Upper lobe of right lung (tissue), 1 donor: ENCODE measurements around the gene SUMO3. TPM values are rescaled to one million over a fixed set of nuclear protein-coding genes. Genes with fewer than 3 reads are reported as not detected.
"Not testable (repeated sequence)": the region's sequence is repeated elsewhere in the genome, so short reads cannot be mapped to it uniquely, and the experiment has no call there.

Experiments
- ATAC-seq: fragments of 200-7000 bp; cut with Tn5 transposase; one replicate; pipeline ENCODE4 v1.9.1; 2020; ENCODE audit warnings: mild to moderate bottlenecking, moderate library complexity
- DNase-seq: peaks from one replicate; pipeline ENCODE4 v3.0.0-alpha.2; 2020
- H3K27ac ChIP-seq: fragments of 200-600 bp; one replicate; pipeline ENCODE4 v1.8.0; 2022
- H3K27me3 ChIP-seq: fragments of 200-600 bp; one replicate; pipeline ENCODE4 v1.8.0; 2022; ENCODE audit warnings: mild to moderate bottlenecking
- H3K36me3 ChIP-seq: fragments of 200-600 bp; one replicate; pipeline ENCODE4 v1.8.0; 2022
- H3K4me1 ChIP-seq: fragments of 200-600 bp; one replicate; pipeline ENCODE4 v1.8.0; 2022
- H3K4me3 ChIP-seq: fragments of 200-600 bp; one replicate; pipeline ENCODE4 v1.8.0; 2022; ENCODE audit warnings: mild to moderate bottlenecking
- H3K9me3 ChIP-seq: fragments of 200-600 bp; one replicate; pipeline ENCODE4 v1.8.0; 2022
- intact Hi-C: fragments of 100-400 bp; cut with DNase I; formaldehyde crosslinking; loops from one replicate; pipeline ENCODE4 v1.11.0; 2022
- total RNA-seq: library from RNA; stranded (reverse); fragmentation: NEBNext Ultra II Directional; extraction: Animal tissue kit (Norgen Biotek cat#: 25700); gene quantifications from one replicate; pipeline ENCODE4 v1.2.1, GENCODE V29; 2021
- TF ChIP-seq, protein P1 (sequence below): fragments of 200-600 bp; IDR thresholded peaks from one replicate; pipeline ENCODE4 v1.8.0; 2022; ENCODE audit warnings: antibody characterized with exemption
- donor health status: DM: no; HTN: yes; CAD: no; lungs with severe emphysema.

Gene SUMO3
- total RNA-seq, 1 donor from 2014 or later, result 85.0 TPM

DNA sequence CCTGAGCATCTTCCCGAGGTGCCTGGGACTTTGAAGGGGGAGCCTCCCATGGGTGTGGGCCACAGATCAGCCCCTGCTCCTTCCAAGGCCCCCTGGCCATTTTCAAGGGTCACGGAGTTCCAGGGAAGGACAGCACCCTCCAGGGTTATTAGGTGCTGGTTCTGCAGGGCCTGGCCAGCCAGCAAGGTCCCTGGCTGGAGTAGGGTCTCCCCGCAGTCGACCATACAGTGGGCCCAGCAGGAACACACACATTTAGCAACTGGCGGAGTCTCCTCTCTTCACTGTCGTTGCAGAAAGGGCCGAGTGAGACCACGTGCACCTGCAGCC, 17.7 kb upstream of the SUMO3 start:
- H3K4me3 ChIP-seq, result no peak overlapping the region
- TF ChIP-seq, protein P1, sequence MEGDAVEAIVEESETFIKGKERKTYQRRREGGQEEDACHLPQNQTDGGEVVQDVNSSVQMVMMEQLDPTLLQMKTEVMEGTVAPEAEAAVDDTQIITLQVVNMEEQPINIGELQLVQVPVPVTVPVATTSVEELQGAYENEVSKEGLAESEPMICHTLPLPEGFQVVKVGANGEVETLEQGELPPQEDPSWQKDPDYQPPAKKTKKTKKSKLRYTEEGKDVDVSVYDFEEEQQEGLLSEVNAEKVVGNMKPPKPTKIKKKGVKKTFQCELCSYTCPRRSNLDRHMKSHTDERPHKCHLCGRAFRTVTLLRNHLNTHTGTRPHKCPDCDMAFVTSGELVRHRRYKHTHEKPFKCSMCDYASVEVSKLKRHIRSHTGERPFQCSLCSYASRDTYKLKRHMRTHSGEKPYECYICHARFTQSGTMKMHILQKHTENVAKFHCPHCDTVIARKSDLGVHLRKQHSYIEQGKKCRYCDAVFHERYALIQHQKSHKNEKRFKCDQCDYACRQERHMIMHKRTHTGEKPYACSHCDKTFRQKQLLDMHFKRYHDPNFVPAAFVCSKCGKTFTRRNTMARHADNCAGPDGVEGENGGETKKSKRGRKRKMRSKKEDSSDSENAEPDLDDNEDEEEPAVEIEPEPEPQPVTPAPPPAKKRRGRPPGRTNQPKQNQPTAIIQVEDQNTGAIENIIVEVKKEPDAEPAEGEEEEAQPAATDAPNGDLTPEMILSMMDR, result no peak

DNA sequence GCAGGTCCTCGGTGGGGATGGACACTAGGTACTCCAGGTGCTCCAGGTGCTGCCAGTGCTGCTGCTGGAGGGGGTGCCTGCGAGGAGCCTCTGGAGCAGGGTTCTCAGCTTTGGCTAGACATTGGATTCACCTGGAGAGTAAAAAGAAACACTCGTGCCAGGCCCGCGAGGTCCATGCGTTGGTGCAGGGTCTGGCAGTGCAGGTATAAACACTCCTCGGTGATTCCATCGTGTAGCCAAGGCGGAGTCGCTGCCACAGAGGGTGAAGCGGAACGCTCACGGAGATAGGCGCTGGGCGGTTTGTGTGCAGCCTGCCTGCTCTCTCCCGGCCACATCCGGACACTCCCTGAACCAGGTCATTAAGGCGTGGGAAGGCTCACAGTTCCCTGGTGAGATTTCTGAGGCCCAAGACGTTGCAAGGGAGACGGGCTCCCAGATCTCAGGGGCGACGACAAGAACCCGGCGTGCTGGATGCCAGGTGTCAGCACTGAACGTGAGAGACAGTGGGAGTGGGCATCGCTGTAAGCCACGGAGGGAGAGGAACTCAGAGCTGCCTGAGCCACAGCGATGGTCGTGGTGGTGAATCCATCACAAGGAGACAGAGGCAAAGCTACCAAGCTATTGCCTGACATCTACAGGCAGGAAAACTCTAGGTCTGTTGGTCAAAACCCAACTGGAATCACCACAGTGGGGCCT, 17.2 kb upstream of the SUMO3 start:
- no peak overlapping the region for H3K4me3 ChIP-seq
- no peaks in the 10 kb centered on the region for H3K9me3 ChIP-seq
- ATAC-seq (no peak), DNase-seq (no peak)
- no peaks in the 10 kb centered on the region for H3K36me3 ChIP-seq
- H3K4me1 ChIP-seq, result no peaks in the 10 kb centered on the region
- intact Hi-C loops, result no loop called here
- no peak overlapping the region for H3K27ac ChIP-seq
- H3K27me3 ChIP-seq, result no peaks in the 10 kb centered on the region
- TF ChIP-seq, protein P1, result no peak

More for the DNA sequence above, 17.7 kb upstream of the SUMO3 start:
- intact Hi-C loops, result no loop called here
- Histone ChIP-seq H3K9me3 (no peaks in the 10 kb centered on the region), H3K27me3 (no peaks in the 10 kb centered on the region), H3K36me3 (no peaks in the 10 kb centered on the region), H3K4me1 (no peaks in the 10 kb centered on the region), H3K27ac (no peak overlapping the region)
- DNase-seq (no peak), ATAC-seq (no peak)

DNA sequence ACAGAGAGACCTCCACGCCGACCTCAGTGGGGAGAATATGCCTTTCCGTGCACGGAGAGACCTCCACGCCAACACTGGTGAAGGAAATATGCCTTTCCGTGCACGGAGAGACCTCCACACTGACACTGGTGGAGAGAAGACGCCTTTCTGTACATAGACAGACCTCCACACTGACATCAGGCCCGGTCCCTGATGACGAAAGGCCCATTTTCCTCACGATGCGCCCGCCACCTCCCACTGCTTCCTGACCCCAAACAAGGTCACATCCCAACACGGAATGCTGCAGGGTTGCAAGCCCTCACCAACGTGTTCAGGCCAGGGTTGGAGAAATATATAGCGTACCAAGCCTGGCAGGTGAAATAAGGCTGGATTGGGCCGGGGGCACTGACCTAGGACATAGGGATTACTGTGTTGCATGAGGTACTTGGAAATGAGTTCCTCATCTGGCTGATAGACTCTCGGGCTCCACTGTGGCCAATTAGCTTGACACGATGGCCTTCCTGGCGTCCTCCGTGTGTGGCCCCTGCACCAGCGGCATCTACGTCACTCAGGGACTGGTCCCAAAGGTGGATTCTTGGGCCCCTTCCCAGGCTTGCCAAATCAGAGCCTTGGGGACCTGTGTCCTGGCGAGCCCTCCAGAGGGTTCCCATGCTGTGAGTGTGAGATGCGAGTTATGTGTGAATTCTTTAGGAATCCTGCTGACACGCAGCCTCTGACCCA, 16.5 kb upstream of the SUMO3 start:
- ATAC-seq, result no peak
- TF ChIP-seq, protein P1, result no peak
- no peaks in the 10 kb centered on the region for H3K9me3 ChIP-seq
- intact Hi-C loops, result no loop called here
- no peaks in the 10 kb centered on the region for H3K4me1 ChIP-seq
- DNase-seq, result no peak
- H3K4me3 ChIP-seq, result no peak overlapping the region
- H3K27ac ChIP-seq, result no peak overlapping the region
- H3K27me3 ChIP-seq, result no peaks in the 10 kb centered on the region
- H3K36me3 ChIP-seq, result no peaks in the 10 kb centered on the region

DNA sequence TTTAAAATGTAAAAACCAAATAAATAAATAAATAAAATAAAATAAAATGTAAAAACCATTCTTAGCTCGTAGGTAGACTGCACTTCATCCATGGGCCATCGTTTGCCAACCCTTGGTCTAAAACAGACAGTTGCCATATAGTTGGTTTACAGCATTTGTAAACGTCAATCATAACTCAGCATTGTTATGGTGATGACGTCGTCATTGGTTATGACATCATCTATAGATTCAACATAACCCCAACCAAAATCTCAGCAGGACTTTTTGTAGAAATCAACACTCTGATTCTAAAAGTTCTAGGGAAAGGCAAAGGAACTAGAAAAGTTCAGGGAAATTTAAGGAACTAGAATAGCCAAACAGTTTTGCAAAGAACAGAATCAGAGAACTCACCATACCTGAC, 15.8 kb upstream of the SUMO3 start:
- H3K36me3 ChIP-seq, result no peaks in the 10 kb centered on the region
- no peak for DNase-seq
- H3K4me3 ChIP-seq, result no peak overlapping the region
- intact Hi-C loops, result no loop called here
- ATAC-seq, result no peak
- no peaks in the 10 kb centered on the region for H3K27me3 ChIP-seq
- H3K4me1 ChIP-seq, result no peaks in the 10 kb centered on the region
- TF ChIP-seq, protein P1, result no peak
- H3K9me3 ChIP-seq, result no peaks in the 10 kb centered on the region
- no peak overlapping the region for H3K27ac ChIP-seq

DNA sequence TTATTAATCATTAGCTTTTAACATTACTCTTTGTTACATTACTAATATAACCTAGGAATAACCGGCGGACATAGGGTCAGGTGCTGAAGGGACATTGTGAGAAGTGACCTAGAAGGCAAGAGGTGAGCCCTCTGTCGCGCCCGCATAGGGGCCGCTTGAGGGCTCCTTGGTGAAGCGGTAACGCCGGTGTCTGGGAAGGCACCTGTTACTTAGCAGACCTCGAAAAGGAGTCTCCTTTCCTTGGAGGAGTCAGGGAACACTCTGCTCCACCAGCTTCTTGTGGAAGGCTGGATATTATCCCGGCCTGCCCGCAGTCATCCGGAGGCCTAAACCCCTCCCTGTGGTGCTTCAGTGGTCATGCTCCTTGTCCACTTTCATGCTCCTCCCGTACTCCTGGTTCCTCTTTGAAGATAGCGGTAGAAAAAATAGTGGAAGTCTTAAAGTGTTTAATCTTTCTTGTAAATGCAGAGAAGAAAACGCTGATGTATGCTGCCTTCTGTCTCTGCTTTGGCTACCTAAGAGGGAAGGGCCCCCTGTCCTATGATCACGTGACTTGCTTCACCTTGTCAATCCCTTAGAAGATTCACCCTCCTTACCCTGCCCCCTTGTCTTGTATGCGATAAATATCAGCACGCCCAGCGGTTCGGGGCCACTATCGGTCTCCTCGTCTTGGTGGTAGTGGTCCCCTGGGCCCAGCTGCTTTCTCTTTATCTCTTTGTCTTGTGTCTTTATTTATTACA, 14.8 kb upstream of the SUMO3 start:
- H3K4me3 ChIP-seq, DNase-seq, intact Hi-C loops, H3K4me1 ChIP-seq, ATAC-seq, H3K9me3 ChIP-seq, H3K27ac ChIP-seq, H3K36me3 ChIP-seq, H3K27me3 ChIP-seq: not testable (repeated sequence)
